ENCODE results near the gene ZSCAN5C. TPM values are rescaled to one million over a fixed set of nuclear protein-coding genes. Genes with fewer than 3 reads are reported as not detected.

The ZSCAN5C gene
- total and polyA plus RNA-seq, 2 of the 8 experiments (the other 6 are each of a cell fraction or from before 2014, with no cell fraction given), result not detected

GRCh38 chr19:56161534-56161933 lies 40.5 kb upstream of the ZSCAN5C start:
- H3K79me2 ChIP-seq (ENCODE audit: control insufficient read depth in 1 of 2, insufficient read depth in 2 of 2, low read length in 2 of 2), result no peaks in the 10 kb centered on the region
- ChIA-PET POLR2A (ENCODE audit: partially characterized antibody) (interaction anchor here (0.9 to 1.5 kb wide), 5 partner anchors 15 to 81 kb away, joined by 3 to 5 read pairs (median 3); no protein-coding TSS in a partner anchor), CTCF (ENCODE audit: partially characterized antibody) (interaction anchor here (0.8 to 2.0 kb wide), 7 partner anchors 10 to 148 kb away, joined by 3 to 8 read pairs (median 5); no protein-coding TSS in a partner anchor)
- H3K27ac ChIP-seq (ENCODE audit: low read depth, low read length), result no peak overlapping the region
- DNase-seq (ENCODE audit: low read depth in 1 of 2, low spot score in 2 of 2) (no peak), FAIRE-seq (no peak)
- no peak overlapping the region for H3K14ac ChIP-seq (ENCODE audit: insufficient read length)
- no peaks in the 10 kb centered on the region for H3K4me1 ChIP-seq (replicated peaks in 1 of 4; ENCODE audit: control insufficient read depth in 3 of 4, insufficient read depth in 4 of 4, low read length in 3 of 4)
- H3K9ac ChIP-seq (replicated peaks in 1 of 4; ENCODE audit: extremely low read depth in 1 of 4, low read depth in 3 of 4, low read length in 3 of 4), result no peak overlapping the region
- no peaks in the 10 kb centered on the region for H3K79me1 ChIP-seq (ENCODE audit: low read depth, low read length)
- no peak overlapping the region for H2BK20ac ChIP-seq (ENCODE audit: low read length)
- no peaks in the 10 kb centered on the region for H3K27me3 ChIP-seq (replicated peaks in 1 of 4; ENCODE audit: control insufficient read depth in 3 of 4, extremely low read depth in 1 of 4, insufficient read depth in 3 of 4, low read length in 3 of 4)
- WGBS, 2 experiments (ENCODE audit: extremely low coverage in 1 of 2, insufficient coverage in 1 of 2, insufficient read length in 1 of 2, insufficient replicate concordance in 2 of 2, low coverage in 1 of 2, low lambda C conversion rate in 2 of 2, missing lambda C conversion rate in 1 of 2), result 79% methylated on average over 11 of the region's 11 CpGs; no CpG with 5 or more reads in 1 of the 2 experiments
- peaks cover 0 to 9% of the 10 kb centered on the region in 2 experiments for H4K20me1 ChIP-seq (replicated peaks in 1 of 2; ENCODE audit: control insufficient read depth in 1 of 2, insufficient read depth in 2 of 2, low read length in 2 of 2)
- peaks cover 0 to 19% (median 4%) of the 10 kb centered on the region in 4 experiments; a peak in 4 of 8 replicates for H3K36me3 ChIP-seq (ENCODE audit: control insufficient read depth in 2 of 4, insufficient read depth in 4 of 4, low read length in 3 of 4)
- H3K4me2 ChIP-seq (ENCODE audit: insufficient read depth in 1 of 2, low read depth in 2 of 2, low read length in 2 of 2), result no peak overlapping the region
- peaks cover 7% of the 10 kb centered on the region; the same call in 1 of the 2 replicates for H3K23me2 ChIP-seq (ENCODE audit: low read depth, low read length)
- H3K4me3 ChIP-seq (ENCODE audit: extremely low read depth in 1 of 4, insufficient read depth in 2 of 4, low read depth in 3 of 4, low read length in 4 of 4), result no peak overlapping the region
- H2AFZ ChIP-seq (ENCODE audit: low read length), result no peak overlapping the region
- H4K8ac ChIP-seq (ENCODE audit: extremely low read depth, insufficient read depth, low read length), result no peak overlapping the region
- H2BK5ac ChIP-seq (ENCODE audit: low read depth, low read length), result no peak overlapping the region
- H3K9me3 ChIP-seq (ENCODE audit: insufficient read depth in 2 of 2, low read depth in 1 of 2, low read length in 1 of 2), result no peaks in the 10 kb centered on the region
- H3K56ac ChIP-seq (replicated peaks; ENCODE audit: insufficient read length, low read depth, low read length), result no peak overlapping the region
- no peak overlapping the region for H2BK120ac ChIP-seq (replicated peaks; ENCODE audit: low read depth, low read length)
- H3K23ac ChIP-seq (ENCODE audit: insufficient read length), result no peak overlapping the region
- H2AK5ac ChIP-seq (ENCODE audit: low read depth, low read length), result no peak overlapping the region
- H2BK12ac ChIP-seq (ENCODE audit: low read depth, low read length), result no peak overlapping the region
- no peak overlapping the region for H3K18ac ChIP-seq (ENCODE audit: extremely low read depth, low read length)
- no peak overlapping the region for H4K91ac ChIP-seq (replicated peaks; ENCODE audit: insufficient read length, low read length)
- no peak overlapping the region for H2BK15ac ChIP-seq (ENCODE audit: low read length)
- H3K4ac ChIP-seq (replicated peaks; ENCODE audit: insufficient read length, low read depth, low read length), result no peak overlapping the region
- H4K5ac ChIP-seq (ENCODE audit: insufficient read length, low read depth, low read length), result no peak overlapping the region
- TF ChIP-seq MAFK (IDR thresholded peaks at IDR 0.05; ENCODE audit: low read depth, low read length) (no peak), GTF2F1 (IDR thresholded peaks at IDR 0.05; ENCODE audit: borderline replicate concordance, low read depth, low read length) (no peak), SIRT6 (IDR thresholded peaks at IDR 0.05; ENCODE audit: low read length) (no peak), NRF1 (IDR thresholded peaks at IDR 0.05; ENCODE audit: low read depth, low read length) (no peak), SIX5 (IDR thresholded peaks at IDR 0.05; ENCODE audit: low read depth, low read length) (no peak)

All from H1 (cell line).